NCI-H526 treated with DMSO at 0.1 percent for 48 hours (cell line): ENCODE results near the gene TRDN.

Source experiments
- DNase-seq: peaks from one replicate; lab custom pipeline; 2025; lab: John Stamatoyannopoulos, UW

TRDN gene

DNA sequence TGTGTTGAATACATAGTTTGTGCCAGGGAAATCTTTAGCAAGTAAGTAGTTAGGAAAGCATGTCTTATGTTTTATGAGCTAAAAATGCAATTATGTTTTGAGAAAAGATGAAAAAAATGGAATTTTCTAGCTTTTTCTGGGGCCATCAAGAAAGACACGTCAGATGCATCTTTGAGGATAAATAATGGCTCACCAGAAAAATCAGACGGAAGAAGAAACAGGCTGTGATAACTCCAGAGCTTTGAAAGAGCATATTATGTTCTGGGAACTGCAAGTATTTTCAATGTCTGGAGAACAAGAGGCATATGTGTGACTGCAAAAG lies 467.0 kb downstream of the TRDN start:
- DNase-seq = no peak

DNA sequence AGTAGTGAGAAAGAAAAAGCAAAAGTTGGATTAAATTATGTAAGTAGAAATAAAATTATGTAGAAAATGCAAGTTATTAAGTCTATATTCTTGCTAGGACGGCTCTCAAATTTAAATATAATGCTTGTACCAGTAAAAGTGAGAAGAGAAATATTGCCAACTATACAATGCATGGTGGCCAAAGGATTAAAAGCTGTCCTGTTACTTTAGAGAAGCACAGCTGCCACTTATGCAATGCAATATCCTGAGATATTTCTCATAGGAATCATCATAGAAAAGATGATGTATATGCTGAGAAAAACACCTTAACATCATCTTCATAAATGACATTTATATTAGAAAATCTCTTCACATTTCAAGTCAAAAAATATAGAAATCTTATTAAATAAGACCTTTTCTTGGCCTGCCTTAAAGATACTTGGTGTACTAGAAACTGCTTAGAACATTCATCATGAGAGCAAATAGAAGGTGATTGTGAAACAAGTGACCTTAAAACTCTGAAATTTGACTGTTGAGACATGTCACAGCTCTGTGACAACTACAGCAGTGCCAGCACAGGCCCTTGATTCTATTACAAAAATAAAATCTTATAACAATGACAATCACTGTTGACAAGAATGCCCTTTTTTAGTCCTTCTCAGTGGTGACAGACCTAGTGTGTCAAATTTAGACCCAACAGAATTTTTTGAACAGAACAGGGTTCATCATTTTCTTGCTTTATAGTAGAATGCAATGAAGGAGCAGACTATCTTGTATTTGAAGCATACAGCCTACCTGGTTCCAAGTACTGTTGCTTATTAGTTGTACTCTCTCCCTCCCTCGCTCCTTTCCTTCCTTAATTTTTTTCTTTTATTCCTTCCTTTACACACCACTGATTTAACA lies 467.6 kb downstream of the TRDN start:
- no peak for DNase-seq

DNA sequence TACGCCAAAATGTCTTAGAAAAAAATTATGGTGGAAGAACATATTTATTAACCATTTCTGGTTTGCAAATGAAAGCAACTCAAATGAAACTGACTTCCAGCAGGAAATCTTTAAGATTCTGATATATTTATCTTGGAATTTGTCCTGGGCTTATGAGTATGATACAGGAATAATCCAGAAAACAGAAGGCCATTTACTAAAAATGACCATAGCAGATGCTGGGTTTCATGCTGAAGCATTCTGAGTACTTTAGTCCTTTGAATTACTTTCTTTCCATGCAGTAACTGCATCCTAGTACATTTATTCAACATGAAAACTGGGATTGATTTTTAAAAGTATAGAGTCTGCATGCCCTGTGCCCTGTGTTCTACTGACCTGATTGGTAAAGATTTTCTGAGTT lies 468.3 kb downstream of the TRDN start:
- no peak for DNase-seq
